Neural progenitor cell (in vitro differentiated cells): ENCODE results near the gene GRK7. TPM values are rescaled to one million over a fixed set of nuclear protein-coding genes. Genes with fewer than 3 reads are reported as not detected.

Source experiments
- DNase-seq: peaks from one replicate; pipeline ENCODE4 v3.0.0-alpha.2; 2016; ENCODE audit warnings: low spot score
- H2AFZ ChIP-seq: fragments of 200-600 bp; sonication (generic); replicated peaks from 2 replicates; pipeline ENCODE4 v1.6.1; 2016; ENCODE audit warnings: antibody characterized with exemption
- H3F3A ChIP-seq: fragments of 200-600 bp; sonication (generic); 2 replicates; pipeline ENCODE4 v1.6.1; 2016; ENCODE audit warnings: antibody characterized with exemption, low read depth
- H3K27ac ChIP-seq: fragments of 200-600 bp; sonication (generic); 2 replicates; pipeline ENCODE4 v1.5.1; 2016; ENCODE audit warnings: mild to moderate bottlenecking
- H3K27me3 ChIP-seq: fragments of 200-600 bp; sonication (generic); 2 replicates; pipeline ENCODE4 v1.6.1; 2016; ENCODE audit warnings: mild to moderate bottlenecking, moderate library complexity
- H3K36me3 ChIP-seq: fragments of 200-600 bp; sonication (generic); 2 replicates; pipeline ENCODE4 v1.5.1; 2016
- H3K4me1 ChIP-seq: fragments of 200-600 bp; sonication (generic); 2 replicates; pipeline ENCODE4 v1.6.1; 2016; ENCODE audit warnings: mixed run types
- H3K4me2 ChIP-seq: fragments of 200-600 bp; sonication (generic); 2 replicates; pipeline ENCODE4 v1.6.1; 2016
- H3K4me3 ChIP-seq: fragments of 200-600 bp; sonication (generic); 2 replicates; pipeline ENCODE4 v1.5.1; 2016
- H3K79me2 ChIP-seq: fragments of 200-600 bp; sonication (generic); 2 replicates; pipeline ENCODE4 v1.6.1; 2016; ENCODE audit warnings: low read depth
- H3K9ac ChIP-seq: fragments of 200-600 bp; sonication (generic); 2 replicates; pipeline ENCODE4 v1.6.1; 2016
- H3K9me3 ChIP-seq: fragments of 200-600 bp; sonication (generic); 2 replicates; pipeline ENCODE4 v1.5.1; 2016; ENCODE audit warnings: low read depth
- H4K20me1 ChIP-seq: fragments of 200-600 bp; sonication (generic); 2 replicates; pipeline ENCODE4 v1.6.1; 2016; ENCODE audit warnings: low read depth
- H3K27ac Mint-ChIP-seq: 3 replicates; pipeline ENCODE4 v1.8.0; 2021; ENCODE audit warnings: mixed read lengths
- H3K27me3 Mint-ChIP-seq: 2 replicates; pipeline ENCODE4 v1.8.0; 2022; ENCODE audit warnings: low read depth, mild to moderate bottlenecking, inconsistent platforms, moderate library complexity, mixed read lengths; ENCODE audit not compliant: insufficient read depth
- H3K36me3 Mint-ChIP-seq: 3 replicates; pipeline ENCODE4 v1.8.0; 2021; ENCODE audit warnings: mixed read lengths
- H3K4me1 Mint-ChIP-seq: 3 replicates; pipeline ENCODE4 v1.8.0; 2021; ENCODE audit warnings: mixed read lengths
- H3K4me3 Mint-ChIP-seq: 3 replicates; pipeline ENCODE4 v1.8.0; 2021; ENCODE audit warnings: mild to moderate bottlenecking, moderate library complexity, mixed read lengths
- H3K9me3 Mint-ChIP-seq: 3 replicates; pipeline ENCODE4 v1.8.0; 2020; ENCODE audit warnings: mixed read lengths
- EZH2 ChIP-seq: fragments of 200-600 bp; sonication (generic); IDR thresholded peaks from 2 replicates; pipeline ENCODE4 v1.6.1; 2017; ENCODE audit warnings: antibody characterized with exemption, mild to moderate bottlenecking, moderate library complexity
- EZH2phosphoT487 ChIP-seq: fragments of 200-600 bp; sonication (generic); IDR thresholded peaks from 2 replicates; pipeline ENCODE4 v1.6.1; 2017; ENCODE audit warnings: antibody characterized with exemption
- total RNA-seq: library from RNA; depleted of rRNA; stranded (reverse); fragments of >200 nt; gene quantifications from 2 replicates; pipeline ENCODE4 v1.2.3, GENCODE V29; 2015; ENCODE audit warnings: low replicate concordance
- TF ChIP-seq, protein P1 (sequence below): fragments of 200-600 bp; sonication (generic); IDR thresholded peaks from 2 replicates; pipeline ENCODE4 v1.5.1; 2017; ENCODE audit warnings: antibody characterized with exemption, mild to moderate bottlenecking

Gene GRK7
- total RNA-seq, 1 donor from 2014 or later: not detected

DNA sequence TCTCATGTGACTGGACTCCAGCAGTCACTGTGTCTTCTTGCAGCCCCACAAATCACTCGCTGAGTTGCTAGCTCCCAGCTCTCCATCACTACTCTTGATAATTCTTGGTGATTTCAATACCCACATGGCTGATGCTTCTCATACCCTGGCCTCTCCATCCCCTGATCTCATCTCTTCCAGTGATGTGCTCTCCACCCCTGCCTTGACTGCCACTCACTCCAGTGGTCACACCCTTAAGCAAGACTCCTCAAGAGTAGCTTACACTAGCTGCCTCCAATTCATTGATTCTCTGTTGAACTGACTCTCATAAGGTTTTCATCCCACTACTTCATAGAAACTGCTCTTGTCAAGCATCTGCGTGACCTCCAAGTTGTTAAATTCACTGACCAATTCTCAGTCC lies 837 bp downstream of the GRK7 start:
- H3K27me3 ChIP-seq: peaks cover 23% of the 10 kb centered on the region
- H3K27ac Mint-ChIP-seq: no peak overlapping the region
- no peak overlapping the region for H2AFZ ChIP-seq
- no peaks in the 10 kb centered on the region for H3K27me3 Mint-ChIP-seq
- peaks cover 4% of the 10 kb centered on the region for H3K9me3 Mint-ChIP-seq
- no peak overlapping the region for H3K27ac ChIP-seq
- H3K4me3 Mint-ChIP-seq: no peak overlapping the region
- no peak overlapping the region for H3K9ac ChIP-seq
- TF ChIP-seq EZH2 (no peak), EZH2phosphoT487 (no peak)
- TF ChIP-seq, protein P1, sequence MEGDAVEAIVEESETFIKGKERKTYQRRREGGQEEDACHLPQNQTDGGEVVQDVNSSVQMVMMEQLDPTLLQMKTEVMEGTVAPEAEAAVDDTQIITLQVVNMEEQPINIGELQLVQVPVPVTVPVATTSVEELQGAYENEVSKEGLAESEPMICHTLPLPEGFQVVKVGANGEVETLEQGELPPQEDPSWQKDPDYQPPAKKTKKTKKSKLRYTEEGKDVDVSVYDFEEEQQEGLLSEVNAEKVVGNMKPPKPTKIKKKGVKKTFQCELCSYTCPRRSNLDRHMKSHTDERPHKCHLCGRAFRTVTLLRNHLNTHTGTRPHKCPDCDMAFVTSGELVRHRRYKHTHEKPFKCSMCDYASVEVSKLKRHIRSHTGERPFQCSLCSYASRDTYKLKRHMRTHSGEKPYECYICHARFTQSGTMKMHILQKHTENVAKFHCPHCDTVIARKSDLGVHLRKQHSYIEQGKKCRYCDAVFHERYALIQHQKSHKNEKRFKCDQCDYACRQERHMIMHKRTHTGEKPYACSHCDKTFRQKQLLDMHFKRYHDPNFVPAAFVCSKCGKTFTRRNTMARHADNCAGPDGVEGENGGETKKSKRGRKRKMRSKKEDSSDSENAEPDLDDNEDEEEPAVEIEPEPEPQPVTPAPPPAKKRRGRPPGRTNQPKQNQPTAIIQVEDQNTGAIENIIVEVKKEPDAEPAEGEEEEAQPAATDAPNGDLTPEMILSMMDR: no peak
- no peak for DNase-seq
- H3K36me3 Mint-ChIP-seq: peaks cover 2% of the 10 kb centered on the region
- no peaks in the 10 kb centered on the region for H3F3A ChIP-seq
- no peaks in the 10 kb centered on the region for H3K79me2 ChIP-seq
- no peaks in the 10 kb centered on the region for H4K20me1 ChIP-seq
- H3K4me2 ChIP-seq: no peak overlapping the region
- H3K4me3 ChIP-seq: no peak overlapping the region
- peaks cover 9% of the 10 kb centered on the region for H3K4me1 Mint-ChIP-seq
- no peaks in the 10 kb centered on the region for H3K9me3 ChIP-seq
- H3K36me3 ChIP-seq: no peaks in the 10 kb centered on the region
- H3K4me1 ChIP-seq: no peaks in the 10 kb centered on the region

DNA sequence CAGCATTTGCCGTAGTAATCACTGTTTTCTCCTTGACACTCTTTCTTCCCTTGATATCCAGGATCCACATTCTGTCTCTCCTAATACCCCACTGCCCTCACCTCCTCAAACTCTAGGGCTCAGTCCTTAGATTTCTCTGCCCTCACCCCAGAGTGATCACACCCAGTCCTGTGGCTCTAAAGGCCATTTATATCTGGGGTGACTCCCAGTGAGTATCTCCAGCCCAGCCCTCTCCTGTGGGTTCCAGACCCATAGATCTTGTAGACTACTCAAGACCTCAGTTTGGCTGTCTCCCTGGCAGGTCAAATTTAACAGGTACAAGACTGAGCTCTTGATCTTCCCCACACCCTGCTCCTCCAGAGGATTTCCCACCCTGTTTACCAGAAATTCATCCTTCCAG lies 1.3 kb downstream of the GRK7 start:
- no peak overlapping the region for H3K4me3 ChIP-seq
- no peaks in the 10 kb centered on the region for H3K27me3 Mint-ChIP-seq
- peaks cover 23% of the 10 kb centered on the region for H3K27me3 ChIP-seq
- H2AFZ ChIP-seq: no peak overlapping the region
- no peaks in the 10 kb centered on the region for H3F3A ChIP-seq
- H3K79me2 ChIP-seq: no peaks in the 10 kb centered on the region
- H3K4me3 Mint-ChIP-seq: no peak overlapping the region
- H3K36me3 Mint-ChIP-seq: peaks cover 2% of the 10 kb centered on the region
- no peaks in the 10 kb centered on the region for H3K36me3 ChIP-seq
- H3K9me3 Mint-ChIP-seq: peaks cover 4% of the 10 kb centered on the region
- H4K20me1 ChIP-seq: no peaks in the 10 kb centered on the region
- no peak overlapping the region for H3K27ac Mint-ChIP-seq
- H3K4me1 ChIP-seq: no peaks in the 10 kb centered on the region
- no peak for DNase-seq
- TF ChIP-seq, protein P1: no peak
- TF ChIP-seq EZH2phosphoT487 (no peak), EZH2 (no peak)
- H3K9ac ChIP-seq: no peak overlapping the region
- peaks cover 13% of the 10 kb centered on the region for H3K4me1 Mint-ChIP-seq
- H3K9me3 ChIP-seq: no peaks in the 10 kb centered on the region
- no peak overlapping the region for H3K4me2 ChIP-seq
- no peak overlapping the region for H3K27ac ChIP-seq

DNA sequence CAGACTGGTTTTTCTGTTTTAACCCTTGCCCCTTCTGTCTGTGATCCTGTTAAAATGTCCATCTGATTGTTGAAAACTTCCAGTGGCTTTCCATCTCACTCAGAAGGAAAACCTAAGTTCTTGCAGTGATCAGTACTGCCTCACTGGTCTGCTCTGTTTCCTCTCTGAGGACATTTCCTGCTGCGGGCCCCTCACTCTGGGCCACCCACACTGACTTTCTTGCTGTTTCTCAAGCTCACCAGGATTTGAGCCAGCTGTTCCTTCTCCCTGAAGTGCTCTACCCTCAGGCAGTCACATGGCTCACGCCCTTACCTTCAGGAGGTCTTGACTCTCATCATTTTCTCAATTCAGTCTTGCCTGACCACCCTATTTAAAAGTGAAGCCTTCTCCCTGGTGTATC lies 1.8 kb downstream of the GRK7 start:
- peaks cover 2% of the 10 kb centered on the region for H3K36me3 Mint-ChIP-seq
- no peak overlapping the region for H3K27ac Mint-ChIP-seq
- no peaks in the 10 kb centered on the region for H3K4me1 ChIP-seq
- peaks cover 4% of the 10 kb centered on the region for H3K9me3 Mint-ChIP-seq
- H3K27me3 ChIP-seq: peaks cover 23% of the 10 kb centered on the region
- no peak overlapping the region for H3K27ac ChIP-seq
- no peak overlapping the region for H2AFZ ChIP-seq
- H4K20me1 ChIP-seq: no peaks in the 10 kb centered on the region
- H3K4me3 Mint-ChIP-seq: no peak overlapping the region
- no peaks in the 10 kb centered on the region for H3K9me3 ChIP-seq
- no peak overlapping the region for H3K4me3 ChIP-seq
- no peak overlapping the region for H3K9ac ChIP-seq
- H3K36me3 ChIP-seq: no peaks in the 10 kb centered on the region
- no peaks in the 10 kb centered on the region for H3K79me2 ChIP-seq
- peaks cover 18% of the 10 kb centered on the region for H3K4me1 Mint-ChIP-seq
- DNase-seq: no peak
- no peaks in the 10 kb centered on the region for H3K27me3 Mint-ChIP-seq
- H3K4me2 ChIP-seq: no peak overlapping the region
- no peaks in the 10 kb centered on the region for H3F3A ChIP-seq
- TF ChIP-seq EZH2phosphoT487 (no peak), EZH2 (no peak)

DNA sequence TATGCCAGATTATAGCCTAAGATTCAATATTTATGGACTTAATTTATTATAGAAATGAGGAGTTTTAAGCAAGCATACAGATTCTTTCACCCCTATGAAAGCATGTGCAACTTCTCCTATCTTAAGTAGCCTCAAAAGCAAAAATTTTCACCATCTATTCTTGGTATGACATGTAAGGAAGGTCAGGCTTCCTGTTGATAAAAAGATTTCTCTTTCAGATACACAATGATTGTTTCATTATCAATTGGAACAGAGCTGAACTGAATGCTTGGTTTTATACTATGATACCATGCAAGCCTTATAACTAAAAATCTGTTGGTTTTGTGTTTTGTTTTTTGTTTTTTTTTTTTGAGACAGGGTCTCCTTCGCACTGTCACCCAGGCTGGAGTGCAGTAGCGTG lies 3.9 kb downstream of the GRK7 start:
- Histone ChIP-seq H3K9ac (no peak overlapping the region), H3K79me2 (no peaks in the 10 kb centered on the region), H3K9me3 (no peaks in the 10 kb centered on the region), H3K27me3 (peaks cover 23% of the 10 kb centered on the region), H3K4me3 (no peak overlapping the region), H4K20me1 (no peaks in the 10 kb centered on the region), H3K27ac (no peak overlapping the region), H3K4me1 (no peaks in the 10 kb centered on the region), H2AFZ (no peak overlapping the region), H3K4me2 (no peak overlapping the region), H3F3A (no peaks in the 10 kb centered on the region), H3K36me3 (no peaks in the 10 kb centered on the region)
- Mint-ChIP-seq H3K27ac (no peak overlapping the region), H3K27me3 (no peaks in the 10 kb centered on the region), H3K9me3 (peaks cover 4% of the 10 kb centered on the region), H3K4me1 (peaks cover 20% of the 10 kb centered on the region), H3K36me3 (peaks cover 2% of the 10 kb centered on the region), H3K4me3 (no peak overlapping the region)
- TF ChIP-seq EZH2phosphoT487 (no peak), EZH2 (no peak)
- TF ChIP-seq, protein P1: no peak
- DNase-seq: no peak
